Loucy (cell line): ENCODE results near the gene XRCC1.

Experiments
- H2AFZ ChIP-seq: fragments of 200-600 bp; sonication (generic); 2 replicates; pipeline ENCODE4 v1.6.0; 2016; ENCODE audit warnings: antibody characterized with exemption, mild to moderate bottlenecking, low read length, moderate library complexity
- H3F3A ChIP-seq: fragments of 200-600 bp; 2 replicates; pipeline ENCODE4 v1.6.0; 2016; ENCODE audit warnings: antibody characterized with exemption, low read depth, mild to moderate bottlenecking
- H3K27me3 ChIP-seq: fragments of 200-600 bp; sonication (generic); 2 replicates; pipeline ENCODE4 v1.6.1; 2014; ENCODE audit warnings: low read length, mild to moderate bottlenecking; ENCODE audit not compliant: insufficient read depth, poor library complexity, severe bottlenecking
- H3K36me3 ChIP-seq: fragments of 200-600 bp; sonication (generic); 2 replicates; pipeline ENCODE4 v1.6.1; 2016; ENCODE audit warnings: low read length; ENCODE audit not compliant: insufficient read depth
- H3K4me1 ChIP-seq: fragments of 200-600 bp; sonication (generic); 2 replicates; pipeline ENCODE4 v1.5.1; 2014; ENCODE audit warnings: low read length, mild to moderate bottlenecking; ENCODE audit not compliant: insufficient read depth, poor library complexity, severe bottlenecking
- H3K4me2 ChIP-seq: fragments of 200-600 bp; sonication (generic); 2 replicates; pipeline ENCODE4 v1.6.0; 2014; ENCODE audit warnings: antibody characterized with exemption, low read length, low read depth, mild to moderate bottlenecking; ENCODE audit not compliant: poor library complexity, severe bottlenecking
- H3K4me3 ChIP-seq: fragments of 200-600 bp; sonication (generic); 2 replicates; pipeline ENCODE4 v1.5.1; 2014; ENCODE audit warnings: low read length, mild to moderate bottlenecking, mixed read lengths; ENCODE audit not compliant: poor library complexity, severe bottlenecking
- H3K79me2 ChIP-seq: fragments of 200-600 bp; sonication (generic); 2 replicates; pipeline ENCODE4 v1.6.1; 2014; ENCODE audit warnings: low read length; ENCODE audit not compliant: insufficient read depth
- H3K9ac ChIP-seq: fragments of 200-600 bp; sonication (generic); 2 replicates; pipeline ENCODE4 v1.6.0; 2014; ENCODE audit warnings: mild to moderate bottlenecking, low read depth, low read length, moderate library complexity; ENCODE audit not compliant: poor library complexity, severe bottlenecking
- H3K9me2 ChIP-seq: fragments of 200-600 bp; sonication (generic); replicated peaks from 2 replicates; pipeline ENCODE4 v1.6.1; 2016; ENCODE audit warnings: low read depth, low read length, mixed read lengths
- H3K9me3 ChIP-seq: fragments of 200-600 bp; sonication (generic); 2 replicates; pipeline ENCODE4 v1.6.1; 2014; ENCODE audit warnings: mild to moderate bottlenecking, antibody characterized with exemption, low read length, low read depth; ENCODE audit not compliant: insufficient read depth
- H4K20me1 ChIP-seq: fragments of 200-600 bp; sonication (generic); 2 replicates; pipeline ENCODE4 v1.6.0; 2014; ENCODE audit warnings: antibody characterized with exemption, low read length, mild to moderate bottlenecking; ENCODE audit not compliant: insufficient read depth, poor library complexity, severe bottlenecking
- EZH2phosphoT487 ChIP-seq: fragments of 200-600 bp; IDR thresholded peaks from 2 replicates; pipeline ENCODE4 v1.6.1; 2018; ENCODE audit warnings: antibody characterized with exemption, mild to moderate bottlenecking, moderate library complexity, borderline replicate concordance
- TF ChIP-seq, protein P1 (sequence below): fragments of 200-600 bp; sonication (generic); conservative IDR thresholded peaks from 2 replicates; pipeline ENCODE4 v1.5.1; 2014; ENCODE audit warnings: mild to moderate bottlenecking, antibody characterized with exemption, low read length

The XRCC1 gene

DNA sequence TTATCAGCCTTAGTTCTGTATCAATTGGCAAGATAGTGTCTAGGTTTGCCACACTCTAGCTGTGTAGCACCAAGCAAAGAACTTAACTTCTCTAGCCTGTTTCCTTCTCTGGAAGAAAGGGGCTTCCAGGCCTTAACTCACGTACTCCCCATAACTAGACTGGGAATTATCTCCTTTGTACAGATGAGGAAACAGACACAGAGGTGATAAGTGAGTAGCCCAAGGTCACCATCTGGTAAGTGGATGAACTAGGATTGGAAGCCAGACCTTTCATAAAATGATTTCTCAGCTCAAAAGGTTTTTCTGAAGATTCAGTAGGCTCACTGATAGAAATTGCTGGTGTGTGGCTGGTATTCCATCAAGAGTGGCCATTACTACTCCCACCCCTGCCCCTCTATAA, 41.0 kb upstream of the XRCC1 start:
- Histone ChIP-seq H3K4me2 (peak overlapping the region; percentile 61), H3K9me3 (no peaks in the 10 kb centered on the region), H3K36me3 (peaks cover 23% of the 10 kb centered on the region; the same call in 1 of the 2 replicates), H3K4me3 (peak overlapping the region; percentile 20), H4K20me1 (peaks cover 47% of the 10 kb centered on the region), H3K27me3 (no peaks in the 10 kb centered on the region), H3K79me2 (peaks cover 91% of the 10 kb centered on the region), H3K4me1 (peaks cover 35% of the 10 kb centered on the region), H3K9me2 (no peaks in the 10 kb centered on the region), H2AFZ (no peak overlapping the region), H3K9ac (peak overlapping the region; percentile 46), H3F3A (no peaks in the 10 kb centered on the region)
- TF ChIP-seq EZH2phosphoT487 = no peak
- TF ChIP-seq, protein P1, sequence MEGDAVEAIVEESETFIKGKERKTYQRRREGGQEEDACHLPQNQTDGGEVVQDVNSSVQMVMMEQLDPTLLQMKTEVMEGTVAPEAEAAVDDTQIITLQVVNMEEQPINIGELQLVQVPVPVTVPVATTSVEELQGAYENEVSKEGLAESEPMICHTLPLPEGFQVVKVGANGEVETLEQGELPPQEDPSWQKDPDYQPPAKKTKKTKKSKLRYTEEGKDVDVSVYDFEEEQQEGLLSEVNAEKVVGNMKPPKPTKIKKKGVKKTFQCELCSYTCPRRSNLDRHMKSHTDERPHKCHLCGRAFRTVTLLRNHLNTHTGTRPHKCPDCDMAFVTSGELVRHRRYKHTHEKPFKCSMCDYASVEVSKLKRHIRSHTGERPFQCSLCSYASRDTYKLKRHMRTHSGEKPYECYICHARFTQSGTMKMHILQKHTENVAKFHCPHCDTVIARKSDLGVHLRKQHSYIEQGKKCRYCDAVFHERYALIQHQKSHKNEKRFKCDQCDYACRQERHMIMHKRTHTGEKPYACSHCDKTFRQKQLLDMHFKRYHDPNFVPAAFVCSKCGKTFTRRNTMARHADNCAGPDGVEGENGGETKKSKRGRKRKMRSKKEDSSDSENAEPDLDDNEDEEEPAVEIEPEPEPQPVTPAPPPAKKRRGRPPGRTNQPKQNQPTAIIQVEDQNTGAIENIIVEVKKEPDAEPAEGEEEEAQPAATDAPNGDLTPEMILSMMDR = no peak

DNA sequence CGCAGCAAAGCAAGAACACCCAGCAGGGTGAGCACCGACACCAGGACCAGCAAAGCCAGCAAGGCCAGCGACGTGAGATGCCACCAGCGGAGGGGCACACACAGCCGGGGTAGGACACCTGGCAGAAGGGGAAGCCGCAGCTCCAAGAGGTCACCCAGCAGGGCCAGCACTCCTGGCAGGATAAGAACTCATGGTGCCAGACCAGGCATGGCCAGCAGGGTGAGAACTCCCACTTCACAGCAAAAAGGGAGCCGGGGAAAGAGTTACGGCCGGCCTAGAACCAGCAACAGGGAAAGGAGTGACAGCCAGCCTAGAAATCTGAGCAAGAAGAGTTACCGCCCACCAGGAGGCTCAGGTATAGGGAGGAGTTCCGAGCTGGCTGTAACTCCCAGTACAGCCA, 37.0 kb upstream of the XRCC1 start:
- H3K27me3 ChIP-seq = no peaks in the 10 kb centered on the region
- H3K4me1 ChIP-seq = peaks cover 13% of the 10 kb centered on the region
- no peaks in the 10 kb centered on the region for H3K9me3 ChIP-seq
- no peak overlapping the region for H2AFZ ChIP-seq
- H4K20me1 ChIP-seq = peaks cover 48% of the 10 kb centered on the region
- H3K9me2 ChIP-seq = no peaks in the 10 kb centered on the region
- H3K79me2 ChIP-seq = peaks cover 83% of the 10 kb centered on the region
- TF ChIP-seq EZH2phosphoT487 = no peak
- TF ChIP-seq, protein P1 = no peak
- H3K9ac ChIP-seq = no peak overlapping the region
- no peak overlapping the region for H3K4me2 ChIP-seq
- H3K36me3 ChIP-seq = peaks cover 34% of the 10 kb centered on the region; the same call in 1 of the 2 replicates
- no peaks in the 10 kb centered on the region for H3F3A ChIP-seq
- H3K4me3 ChIP-seq = no peak overlapping the region

DNA sequence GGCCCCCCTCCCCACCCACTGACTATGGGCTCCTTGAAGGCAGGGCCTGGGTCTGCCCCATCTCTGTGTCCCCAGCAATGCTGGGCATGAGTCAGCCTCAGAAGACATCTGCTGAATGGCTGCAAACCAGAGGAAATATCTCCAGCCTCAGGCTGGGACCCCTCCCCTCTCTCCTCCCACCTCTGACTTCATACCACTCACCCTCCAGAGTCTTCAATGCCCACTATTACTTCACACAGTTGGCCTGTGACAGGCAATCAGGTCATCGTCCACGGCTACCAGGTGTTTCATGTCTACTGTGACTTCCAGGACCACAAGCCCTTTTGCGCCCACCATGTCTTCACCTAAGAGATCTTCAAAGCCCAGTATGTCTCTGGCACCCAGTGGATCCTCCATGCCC, 36.5 kb upstream of the XRCC1 start, which contains the start of gene SRRM5:
SRRM5 (plus strand) TSS at position 301 of the 400 bp plus-strand sequence; CDS start at position 335, 34 bp downstream.
- Histone ChIP-seq H3K79me2 (peaks cover 77% of the 10 kb centered on the region), H3K36me3 (peaks cover 40% of the 10 kb centered on the region; the same call in 1 of the 2 replicates), H2AFZ (no peak within 1 kb of the TSS), H3K4me3 (no peak within 1 kb of the TSS), H3K9me2 (no peaks in the 10 kb centered on the region), H3F3A (no peaks in the 10 kb centered on the region), H3K9me3 (no peaks in the 10 kb centered on the region), H3K27me3 (no peaks in the 10 kb centered on the region), H3K9ac (no peak within 1 kb of the TSS), H3K4me2 (no peak within 1 kb of the TSS), H3K4me1 (peaks cover 11% of the 10 kb centered on the region), H4K20me1 (peaks cover 43% of the 10 kb centered on the region)
- TF ChIP-seq, protein P1 = no peak
- no peak for TF ChIP-seq EZH2phosphoT487
